Measurements from ENCODE around the gene C19orf85. TPM values are rescaled to one million over a fixed set of nuclear protein-coding genes. Genes with fewer than 3 reads are reported as not detected.
A peak's percentile ranks its signal among the peaks of the same experiment; 100 is the strongest.

C19orf85 gene
- total RNA-seq, 1 donor from 2014 or later, result not detected

DNA sequence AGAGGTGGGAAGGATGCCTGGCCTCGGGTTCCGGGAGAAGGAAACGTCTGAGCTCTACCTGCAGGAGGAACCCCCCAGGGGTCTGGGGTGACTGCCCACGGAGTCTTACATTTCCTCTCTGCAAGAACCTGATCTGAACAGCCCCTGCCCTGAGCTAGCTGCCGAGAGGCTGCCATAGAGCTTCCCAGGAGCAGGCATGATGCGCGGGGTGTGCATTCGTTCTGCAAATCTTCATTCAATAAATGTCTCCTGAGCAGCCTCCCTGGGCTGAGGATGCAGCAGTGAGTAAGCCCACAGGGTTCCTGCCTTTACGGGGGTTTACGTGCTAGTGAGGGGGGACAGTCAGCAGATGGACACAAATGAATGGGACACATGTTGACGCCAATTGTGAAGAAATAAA lies 19.9 kb downstream of the C19orf85 start:
- Histone ChIP-seq H4K20me1 (ENCODE audit: low read depth) (peaks cover 26% of the 10 kb centered on the region), H3K27me3 (peaks cover 99% of the 10 kb centered on the region), H3K36me3 (no peaks in the 10 kb centered on the region), H3K27ac (no peak overlapping the region), H3K4me3 (no peak overlapping the region), H3K79me2 (ENCODE audit: low read depth) (no peaks in the 10 kb centered on the region), H2AFZ (replicated peaks) (no peak overlapping the region), H3K9me3 (ENCODE audit: low read depth) (no peaks in the 10 kb centered on the region), H3K4me2 (no peak overlapping the region), H3K4me1 (peaks cover 5% of the 10 kb centered on the region), H3K9ac (no peak overlapping the region), H3F3A (ENCODE audit: low read depth) (peaks cover 34% of the 10 kb centered on the region)
- no peak overlapping the region for H3K4me3 Mint-ChIP-seq
- TF ChIP-seq EZH2phosphoT487 (IDR thresholded peaks at IDR 0.05) (no peak), CTCF (IDR thresholded peaks at IDR 0.05) (no peak), EZH2 (IDR thresholded peaks at IDR 0.05) (no peak)
- H3K9me3 Mint-ChIP-seq, result peaks cover 4% of the 10 kb centered on the region
- DNase-seq (ENCODE audit: low spot score), result no peak
- no peaks in the 10 kb centered on the region for H3K36me3 Mint-ChIP-seq
- peaks cover 24% of the 10 kb centered on the region for H3K27me3 Mint-ChIP-seq (ENCODE audit: insufficient read depth, low read depth)
- no peak overlapping the region for H3K27ac Mint-ChIP-seq
- H3K4me1 Mint-ChIP-seq, result peaks cover 26% of the 10 kb centered on the region

DNA sequence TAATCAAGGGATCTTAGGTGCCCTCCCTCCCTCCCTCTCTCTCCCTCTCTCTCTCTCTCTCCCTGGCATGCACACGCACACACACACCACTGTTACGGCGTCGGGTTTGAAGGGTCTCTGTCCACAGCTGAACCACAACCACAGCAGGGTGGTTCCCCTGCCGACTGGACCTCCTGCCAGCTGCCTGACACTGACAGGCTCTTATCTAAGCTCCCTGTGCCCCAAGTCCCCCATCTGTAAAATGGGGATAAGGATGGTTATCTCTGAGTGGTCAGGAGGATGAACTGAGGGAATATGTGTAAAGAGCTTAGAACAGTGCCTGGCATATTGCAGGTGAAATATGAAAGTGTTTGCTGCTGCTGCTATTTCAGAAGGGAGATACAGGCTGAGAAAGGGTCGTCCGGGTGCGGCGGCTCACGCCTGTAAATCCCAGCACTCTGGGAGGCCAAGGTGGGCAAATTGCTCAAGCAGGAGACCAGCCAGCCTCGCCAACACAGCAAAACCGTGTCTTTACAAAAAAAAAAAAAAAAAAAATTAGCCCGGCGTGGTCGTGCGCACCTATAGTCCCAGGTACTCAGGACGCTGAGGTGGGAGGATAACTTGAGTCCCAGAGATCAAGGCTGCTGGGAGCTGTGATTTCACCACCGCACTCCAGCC lies 20.6 kb downstream of the C19orf85 start:
- H3K9me3 Mint-ChIP-seq, result peaks cover 9% of the 10 kb centered on the region

GRCh38 chr19:55443045-55443823 lies 21.3 kb downstream of the C19orf85 start, which contains the start of gene SHISA7:
TSS of gene SHISA7 (minus strand) at chr19:55443300. CDS start at chr19:55442863, 437 bp downstream.
- Histone ChIP-seq H3K9me3 (ENCODE audit: low read depth) (no peaks in the 10 kb centered on the region), H3K27me3 (peaks cover 100% of the 10 kb centered on the region), H3K36me3 (no peaks in the 10 kb centered on the region), H2AFZ (replicated peaks) (no peak within 1 kb of the TSS), H3K9ac (no peak within 1 kb of the TSS), H3F3A (ENCODE audit: low read depth) (peaks cover 36% of the 10 kb centered on the region), H3K4me3 (peak within 1 kb of the TSS; percentile 9), H3K79me2 (ENCODE audit: low read depth) (no peaks in the 10 kb centered on the region), H3K4me2 (peak within 1 kb of the TSS; percentile 68), H3K4me1 (peaks cover 5% of the 10 kb centered on the region), H4K20me1 (ENCODE audit: low read depth) (peaks cover 33% of the 10 kb centered on the region), H3K27ac (no peak within 1 kb of the TSS)
- Mint-ChIP-seq H3K27me3 (ENCODE audit: insufficient read depth, low read depth) (peaks cover 36% of the 10 kb centered on the region), H3K36me3 (no peaks in the 10 kb centered on the region), H3K9me3 (peaks cover 11% of the 10 kb centered on the region), H3K4me1 (peaks cover 26% of the 10 kb centered on the region), H3K4me3 (peak within 1 kb of the TSS; percentile 77), H3K27ac (no peak within 1 kb of the TSS)
- DNase-seq (ENCODE audit: low spot score), result peak; percentile 48
- TF ChIP-seq CTCF (IDR thresholded peaks at IDR 0.05) (peak; percentile 4), EZH2 (IDR thresholded peaks at IDR 0.05) (peak; percentile 69), EZH2phosphoT487 (IDR thresholded peaks at IDR 0.05) (no peak)

More for the DNA sequence above, 20.6 kb downstream of the C19orf85 start:
- peaks cover 26% of the 10 kb centered on the region for H3K4me1 Mint-ChIP-seq
- H3K9ac ChIP-seq, result no peak overlapping the region
- H3K27me3 ChIP-seq, result peaks cover 99% of the 10 kb centered on the region
- peak; percentile 54 for TF ChIP-seq EZH2 (IDR thresholded peaks at IDR 0.05)
- no peak for TF ChIP-seq CTCF (IDR thresholded peaks at IDR 0.05)
- no peak for TF ChIP-seq EZH2phosphoT487 (IDR thresholded peaks at IDR 0.05)
- H3K36me3 Mint-ChIP-seq, result no peaks in the 10 kb centered on the region
- no peak overlapping the region for H3K27ac Mint-ChIP-seq
- no peak overlapping the region for H3K4me2 ChIP-seq
- H3K9me3 ChIP-seq (ENCODE audit: low read depth), result no peaks in the 10 kb centered on the region
- DNase-seq (ENCODE audit: low spot score), result no peak
- H3K36me3 ChIP-seq, result no peaks in the 10 kb centered on the region
- H3K27ac ChIP-seq, result no peak overlapping the region
- H3F3A ChIP-seq (ENCODE audit: low read depth), result peaks cover 36% of the 10 kb centered on the region
- no peak overlapping the region for H3K4me3 ChIP-seq
- H3K27me3 Mint-ChIP-seq (ENCODE audit: insufficient read depth, low read depth), result peaks cover 31% of the 10 kb centered on the region
- no peak overlapping the region for H2AFZ ChIP-seq (replicated peaks)
- peak overlapping the region; percentile 76 for H3K4me3 Mint-ChIP-seq
- H3K4me1 ChIP-seq, result peaks cover 5% of the 10 kb centered on the region
- peaks cover 31% of the 10 kb centered on the region for H4K20me1 ChIP-seq (ENCODE audit: low read depth)
- no peaks in the 10 kb centered on the region for H3K79me2 ChIP-seq (ENCODE audit: low read depth)
